HEK293T (cell line): ENCODE data around the gene MERTK.

Experiments used
- ARNT ChIP-seq: fragments of 450-650 bp; IDR thresholded peaks from 2 replicates; pipeline ENCODE4 v1.6.1; 2017; ENCODE audit warnings: mild to moderate bottlenecking
- BHLHE40 ChIP-seq: fragments of 450-650 bp; IDR thresholded peaks from 2 replicates; pipeline ENCODE4 v1.6.1; 2016; ENCODE audit warnings: mild to moderate bottlenecking, moderate library complexity, borderline replicate concordance
- FOXA1 ChIP-seq: fragments of 450-650 bp; IDR thresholded peaks from 2 replicates; pipeline ENCODE4 v1.6.1; 2016; ENCODE audit warnings: mild to moderate bottlenecking
- FOXK2 ChIP-seq: fragments of 450-650 bp; IDR thresholded peaks from 2 replicates; pipeline ENCODE4 v1.6.1; 2016; ENCODE audit warnings: mild to moderate bottlenecking
- HDGF ChIP-seq: fragments of 450-650 bp; IDR thresholded peaks from 2 replicates; pipeline ENCODE4 v1.6.1; 2017; ENCODE audit warnings: antibody characterized with exemption, borderline replicate concordance
- L3MBTL2 ChIP-seq: fragments of 450-650 bp; conservative IDR thresholded peaks from 2 replicates; pipeline ENCODE4 v1.6.1; 2016; ENCODE audit warnings: mild to moderate bottlenecking
- LEF1 ChIP-seq: fragments of 450-650 bp; IDR thresholded peaks from 2 replicates; pipeline ENCODE4 v1.6.1; 2017; ENCODE audit warnings: mild to moderate bottlenecking, borderline replicate concordance
- NFRKB ChIP-seq: fragments of 450-650 bp; IDR thresholded peaks from 2 replicates; pipeline ENCODE4 v1.6.1; 2016; ENCODE audit warnings: mild to moderate bottlenecking, moderate library complexity
- SUZ12 ChIP-seq: fragments of 450-650 bp; IDR thresholded peaks from 2 replicates; pipeline ENCODE4 v1.6.1; 2016; ENCODE audit warnings: mild to moderate bottlenecking
- ZNF384 ChIP-seq: fragments of 450-650 bp; IDR thresholded peaks from 2 replicates; pipeline ENCODE4 v1.6.1; 2016
- TF ChIP-seq, protein P1 (sequence below): fragments of 450-650 bp; IDR thresholded peaks from 2 replicates; pipeline ENCODE4 v1.6.1; 2016

DNA sequence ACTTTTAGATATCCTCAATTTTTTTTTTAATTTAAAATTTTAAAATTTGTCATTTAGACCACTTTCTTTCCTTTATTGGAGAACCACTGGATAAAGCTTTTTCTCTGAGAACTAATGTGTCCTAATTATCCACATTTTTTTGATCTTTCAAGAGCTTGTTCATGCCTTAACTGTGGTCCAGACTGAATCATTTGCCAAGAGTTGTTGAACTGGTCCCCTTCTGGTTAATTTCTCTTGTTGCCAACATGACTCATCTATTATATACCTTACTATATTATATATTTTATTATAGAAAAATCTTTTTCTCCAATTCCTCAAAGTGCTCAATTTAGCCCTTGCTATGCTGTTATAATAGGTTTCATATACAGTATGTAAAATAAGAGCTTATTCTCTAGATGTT, 103.5 kb downstream of the MERTK start:
- no peak for TF ChIP-seq L3MBTL2
- TF ChIP-seq SUZ12, result no peak
- no peak for TF ChIP-seq NFRKB
- no peak for TF ChIP-seq HDGF
- TF ChIP-seq ARNT, result no peak
- TF ChIP-seq, protein P1, sequence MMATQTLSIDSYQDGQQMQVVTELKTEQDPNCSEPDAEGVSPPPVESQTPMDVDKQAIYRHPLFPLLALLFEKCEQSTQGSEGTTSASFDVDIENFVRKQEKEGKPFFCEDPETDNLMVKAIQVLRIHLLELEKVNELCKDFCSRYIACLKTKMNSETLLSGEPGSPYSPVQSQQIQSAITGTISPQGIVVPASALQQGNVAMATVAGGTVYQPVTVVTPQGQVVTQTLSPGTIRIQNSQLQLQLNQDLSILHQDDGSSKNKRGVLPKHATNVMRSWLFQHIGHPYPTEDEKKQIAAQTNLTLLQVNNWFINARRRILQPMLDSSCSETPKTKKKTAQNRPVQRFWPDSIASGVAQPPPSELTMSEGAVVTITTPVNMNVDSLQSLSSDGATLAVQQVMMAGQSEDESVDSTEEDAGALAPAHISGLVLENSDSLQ, result no peak
- no peak for TF ChIP-seq FOXK2
- TF ChIP-seq ZNF384, result no peak
- no peak for TF ChIP-seq LEF1
- no peak for TF ChIP-seq FOXA1
- no peak for TF ChIP-seq BHLHE40
